Measurements from ENCODE around the gene SPINK6.

The SPINK6 gene, protein sequence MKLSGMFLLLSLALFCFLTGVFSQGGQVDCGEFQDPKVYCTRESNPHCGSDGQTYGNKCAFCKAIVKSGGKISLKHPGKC

DNA sequence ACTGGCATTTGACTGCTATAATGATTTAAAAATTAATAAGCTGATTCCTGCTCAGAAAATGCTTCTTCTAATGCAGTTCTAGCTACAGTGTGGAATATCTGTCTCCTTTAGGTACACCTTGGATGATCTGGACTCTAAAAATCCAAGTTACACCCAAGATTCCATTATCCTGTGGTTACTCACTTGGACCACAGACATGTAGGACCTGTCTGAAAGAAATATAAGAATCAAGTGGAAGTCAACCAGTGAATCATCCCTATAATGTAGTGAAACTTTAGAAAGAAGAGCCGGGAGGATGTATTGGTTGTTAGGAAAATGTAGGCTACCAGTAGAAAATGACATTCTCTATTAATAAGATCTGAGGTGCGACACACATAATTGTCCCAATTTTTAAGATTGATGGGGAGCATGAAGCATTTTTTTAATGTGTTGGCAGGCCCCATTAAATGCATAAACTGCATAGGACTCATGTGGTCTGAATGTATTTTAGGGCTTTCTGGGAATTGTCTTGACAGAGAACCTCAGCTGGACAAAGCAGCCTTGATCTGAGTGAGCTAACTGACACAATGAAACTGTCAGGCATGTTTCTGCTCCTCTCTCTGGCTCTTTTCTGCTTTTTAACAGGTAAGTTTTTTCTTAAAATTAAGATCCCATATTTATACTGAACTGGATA lies at the start of gene SPINK6:
SPINK6 (plus strand) TSS at position 512 of the 673 bp plus-strand sequence; CDS start at position 567, 55 bp downstream.
- no peak for FAIRE-seq
- DNase-seq (ENCODE audit: low spot score) = peak; percentile 21

DNA sequence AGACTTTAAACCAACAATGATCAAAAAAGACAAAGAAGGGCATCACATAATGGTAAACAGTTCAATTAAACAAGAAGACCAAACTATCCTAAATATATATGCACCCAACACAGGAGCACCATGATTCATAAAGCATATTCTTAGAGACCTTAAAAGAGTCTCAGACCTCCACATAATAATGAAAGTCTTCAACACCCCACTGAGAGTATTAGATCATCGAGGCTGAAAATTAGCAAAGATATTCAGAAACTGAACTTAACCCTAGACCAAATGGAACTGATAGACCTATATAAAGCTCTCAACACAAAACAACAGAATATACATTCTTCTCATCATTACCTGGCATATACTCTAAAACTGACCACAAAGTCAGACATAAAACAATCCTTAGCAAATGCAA lies 46.2 kb upstream of the SPINK6 start:
- no peak for FAIRE-seq
- DNase-seq (ENCODE audit: low spot score) = no peak

DNA sequence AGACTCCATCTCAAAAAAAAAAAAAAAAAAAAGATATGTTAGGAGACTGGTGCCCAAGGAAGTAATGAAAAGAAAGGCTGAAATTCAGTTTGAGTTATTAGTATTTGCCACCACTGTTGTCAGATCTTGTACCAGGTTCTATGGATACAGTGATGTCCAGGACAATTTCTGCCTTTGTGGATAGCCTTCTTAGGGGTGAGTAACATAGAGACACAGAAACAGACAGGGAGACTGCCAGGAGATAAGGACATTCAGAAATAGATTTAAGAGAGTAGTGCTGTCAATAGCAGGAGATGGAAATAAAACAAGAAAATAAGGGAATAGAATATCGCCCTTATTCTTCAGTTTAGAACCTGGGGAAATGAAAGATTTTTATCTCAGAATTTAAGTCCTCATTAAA lies 40.8 kb upstream of the SPINK6 start:
- FAIRE-seq (no peak), DNase-seq (ENCODE audit: low spot score) (no peak)

DNA sequence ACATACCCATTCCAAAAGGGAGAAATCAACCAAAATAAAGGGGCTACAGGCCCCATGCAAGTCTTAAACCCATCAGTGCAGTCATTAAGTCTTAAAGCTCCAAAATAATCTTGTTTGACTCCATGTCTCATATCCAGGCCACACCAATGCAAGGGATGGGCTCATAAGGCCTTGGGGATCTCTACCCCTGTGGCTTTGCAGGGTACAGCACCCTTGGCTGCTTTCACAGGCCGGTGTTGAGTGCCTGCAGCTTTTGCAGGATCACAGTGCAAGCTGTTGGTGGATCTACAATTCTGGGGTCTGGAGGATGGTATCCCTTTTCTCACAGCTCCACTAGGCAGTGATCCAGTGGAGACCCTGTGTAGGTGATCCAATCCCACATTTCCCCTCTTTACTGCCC lies 39.5 kb upstream of the SPINK6 start:
- DNase-seq (ENCODE audit: low spot score) (no peak), FAIRE-seq (no peak)

DNA sequence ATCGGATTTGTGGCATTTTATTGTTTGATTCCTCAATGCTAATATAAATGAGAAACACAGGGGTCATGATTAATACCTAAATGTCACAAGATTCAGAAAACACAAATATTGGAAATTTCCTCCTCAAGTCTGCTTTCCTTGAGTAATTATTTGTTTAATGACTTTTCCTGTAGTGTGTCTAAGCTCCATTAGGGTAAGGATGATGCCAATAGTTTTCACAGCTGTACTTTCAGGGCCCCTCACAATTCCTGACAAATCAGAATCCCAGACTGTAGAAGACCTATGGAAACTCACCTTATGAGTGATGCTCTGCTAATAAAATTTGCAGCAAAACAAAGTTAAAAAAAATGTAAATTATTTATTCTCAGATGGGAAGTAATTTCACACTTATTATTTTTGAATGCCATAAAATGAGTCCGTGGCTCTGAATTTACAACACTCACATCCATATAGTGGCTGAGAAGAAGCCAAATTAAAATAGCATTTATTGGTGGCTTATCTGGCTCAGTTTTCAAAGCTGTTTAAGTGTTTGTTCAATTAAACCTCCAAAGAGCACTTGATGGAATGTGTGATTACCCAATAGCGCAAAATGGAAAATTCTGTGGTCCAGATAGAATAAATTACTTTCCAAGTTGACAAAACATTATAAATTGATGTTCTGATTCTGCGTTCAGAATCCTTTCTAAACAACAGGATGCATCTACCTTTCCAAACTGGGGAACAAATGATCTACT lies 36.1 kb upstream of the SPINK6 start:
- DNase-seq (ENCODE audit: low spot score) (no peak), FAIRE-seq (no peak)

DNA sequence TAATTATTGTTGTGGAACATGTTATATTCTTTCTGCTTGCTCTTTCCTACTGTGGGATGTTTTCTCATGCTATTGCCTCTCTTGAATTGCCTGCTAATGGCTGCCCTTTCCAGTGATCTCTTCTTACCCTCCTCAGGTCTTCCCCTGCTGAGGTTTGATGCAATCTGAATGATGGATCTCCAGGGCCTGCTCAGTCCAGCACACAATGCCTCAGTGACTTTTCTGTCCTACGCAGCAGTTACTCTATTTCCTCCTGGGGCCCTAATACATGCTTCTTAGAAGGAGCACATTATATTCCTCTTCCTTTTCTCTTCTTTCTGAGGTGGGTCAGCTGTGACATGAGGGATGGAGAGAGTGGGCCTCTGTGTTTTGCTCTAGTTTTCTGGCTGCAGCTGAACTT lies 34.6 kb upstream of the SPINK6 start, which contains the start of gene SPINK14:
SPINK14 (plus strand) TSS at position 301 of the 400 bp plus-strand sequence. CDS start 1,187 bp downstream, outside the sequence.
- DNase-seq (ENCODE audit: low spot score) (no peak), FAIRE-seq (no peak)

DNA sequence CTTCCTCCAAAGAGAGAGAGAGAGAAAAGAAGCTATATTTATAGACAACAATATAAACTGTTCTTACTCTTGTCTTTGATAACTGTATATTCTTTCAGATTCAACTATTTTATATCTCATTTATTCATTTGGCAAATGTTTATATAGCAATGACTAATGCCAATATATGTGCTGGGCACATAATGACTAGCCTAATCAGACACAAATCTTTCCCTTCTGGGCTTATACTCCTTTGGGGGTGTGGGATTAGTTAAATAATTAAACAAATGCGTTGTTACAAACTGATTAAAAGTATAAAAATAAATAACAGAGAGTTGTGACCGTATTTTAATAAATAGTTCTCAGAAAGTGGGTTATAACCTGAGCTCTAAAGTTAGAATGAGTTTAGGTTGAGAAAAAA lies 30.5 kb upstream of the SPINK6 start:
- no peak for DNase-seq (ENCODE audit: low spot score)
- no peak for FAIRE-seq

DNA sequence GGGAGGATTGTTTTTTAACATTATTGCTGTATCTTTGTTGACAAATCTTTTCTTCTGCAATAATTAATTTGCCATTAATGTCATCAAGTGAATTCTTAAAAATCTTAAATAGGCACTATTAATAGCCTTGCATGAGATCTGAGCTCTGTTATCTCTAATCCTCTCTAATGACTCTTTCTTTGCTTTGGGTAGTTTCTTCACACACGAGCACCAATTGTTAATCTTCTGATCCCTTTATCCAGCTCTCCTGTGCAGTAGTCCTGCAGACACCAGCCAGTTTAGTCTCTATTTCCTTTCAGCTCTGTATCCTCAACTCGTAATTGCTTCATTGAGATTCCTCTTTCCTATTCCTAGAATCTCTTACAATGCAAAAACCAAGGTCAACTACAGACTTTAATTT lies 26.4 kb upstream of the SPINK6 start:
- FAIRE-seq = no peak

DNA sequence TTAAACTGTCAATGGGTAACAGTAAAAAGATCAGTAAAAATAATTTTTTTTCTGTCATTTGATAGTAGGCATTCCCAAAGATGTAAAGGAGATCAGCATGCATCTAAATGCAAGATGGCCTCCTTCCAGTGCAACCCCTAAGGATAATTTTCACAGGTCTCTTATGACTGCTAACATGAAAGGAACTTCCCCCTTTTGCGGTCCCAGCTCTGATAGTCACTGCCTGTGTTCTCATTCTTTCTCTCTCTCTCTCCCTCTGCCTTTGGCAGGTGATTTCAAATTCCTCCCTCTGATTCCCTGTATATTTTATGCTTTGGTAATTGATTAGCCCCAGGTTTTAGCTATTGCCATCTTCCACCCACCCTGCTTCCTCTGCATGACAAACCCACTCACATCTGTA lies 25.6 kb upstream of the SPINK6 start:
- no peak for DNase-seq (ENCODE audit: low spot score)
- FAIRE-seq = no peak

More for the DNA sequence above, 26.4 kb upstream of the SPINK6 start:
- no peak for DNase-seq (ENCODE audit: low spot score)

DNA sequence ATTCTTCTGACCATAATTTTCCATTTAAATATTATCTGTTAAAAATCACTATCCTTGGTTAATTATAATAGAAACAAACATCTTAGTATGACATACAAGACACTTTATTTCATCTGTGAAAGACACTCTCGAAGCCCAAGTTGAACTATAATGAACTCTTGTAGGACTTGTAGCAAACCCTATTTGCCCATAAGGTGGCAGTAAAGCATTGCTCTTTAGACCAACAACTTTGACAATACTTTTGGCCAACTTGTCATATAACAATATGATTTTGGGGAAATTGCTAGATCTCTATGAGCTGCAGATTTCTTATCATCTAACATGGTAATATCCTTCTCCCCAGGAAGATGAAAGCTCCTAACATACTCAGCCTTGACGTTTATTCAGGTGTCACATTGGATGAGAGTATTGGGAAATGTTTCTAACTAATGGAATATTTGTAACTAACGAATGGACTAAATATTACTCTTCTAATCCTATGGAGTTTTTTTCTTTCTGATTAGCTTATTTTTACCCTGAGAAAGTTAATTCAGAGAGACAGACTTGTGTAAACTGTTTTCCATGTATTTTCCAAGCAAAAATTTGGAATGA lies 23.5 kb upstream of the SPINK6 start:
- DNase-seq (ENCODE audit: low spot score) (peak; percentile 13), FAIRE-seq (peak; percentile 74)

DNA sequence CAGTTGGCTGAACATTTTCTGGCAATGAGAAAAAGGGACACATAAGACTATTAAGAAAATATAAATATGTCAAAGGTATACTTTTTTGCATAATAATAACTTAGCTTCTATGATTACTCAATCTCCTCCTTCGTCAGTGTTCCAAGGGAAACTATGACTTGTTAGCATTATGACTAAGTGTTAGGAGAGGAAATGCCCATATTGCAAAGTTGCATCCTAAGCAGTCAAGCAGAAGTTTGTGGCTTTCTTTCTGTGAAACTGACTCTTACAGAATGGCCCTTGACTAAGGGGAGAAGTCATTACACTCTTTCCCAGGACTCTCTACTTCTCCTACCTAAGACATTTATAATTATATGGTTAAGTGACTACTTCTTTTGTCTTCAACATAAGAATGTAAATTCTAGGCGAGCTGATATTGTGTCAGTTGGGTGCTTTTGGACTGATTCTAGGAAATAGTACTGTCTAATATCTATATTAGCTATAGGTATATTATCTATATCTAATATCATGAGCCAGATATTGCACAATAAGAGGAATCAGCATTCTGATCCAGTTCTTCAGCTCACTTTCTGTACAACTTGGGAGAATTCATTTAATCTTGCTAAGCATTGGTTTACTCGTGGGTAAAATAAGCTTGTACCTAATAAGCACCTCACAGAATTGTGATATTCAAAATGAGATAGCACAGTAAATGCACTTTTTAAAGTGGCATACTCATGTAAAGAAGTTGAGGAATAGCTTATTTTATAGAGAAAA lies 16.4 kb upstream of the SPINK6 start:
- FAIRE-seq (no peak), DNase-seq (ENCODE audit: low spot score) (no peak)

DNA sequence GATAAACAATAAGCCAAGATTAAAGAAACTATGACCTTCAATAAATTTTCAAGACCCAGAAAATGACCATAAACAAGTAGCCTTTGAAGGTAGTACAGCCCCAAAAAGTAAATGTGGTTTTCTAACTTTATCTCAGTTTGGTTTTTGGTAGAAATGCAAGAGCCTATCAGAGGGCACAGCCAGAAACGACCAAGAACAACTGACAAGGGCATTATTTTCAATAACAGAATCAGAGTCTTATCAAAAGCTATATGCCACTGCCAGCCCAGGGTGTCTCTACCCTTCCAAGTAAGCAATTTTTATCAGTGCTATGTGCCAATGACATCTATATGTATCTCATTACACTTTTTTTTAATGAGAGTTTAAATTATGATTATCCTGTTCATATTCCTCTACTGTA lies 11.8 kb upstream of the SPINK6 start:
- no peak for FAIRE-seq
- DNase-seq (ENCODE audit: low spot score) = no peak

DNA sequence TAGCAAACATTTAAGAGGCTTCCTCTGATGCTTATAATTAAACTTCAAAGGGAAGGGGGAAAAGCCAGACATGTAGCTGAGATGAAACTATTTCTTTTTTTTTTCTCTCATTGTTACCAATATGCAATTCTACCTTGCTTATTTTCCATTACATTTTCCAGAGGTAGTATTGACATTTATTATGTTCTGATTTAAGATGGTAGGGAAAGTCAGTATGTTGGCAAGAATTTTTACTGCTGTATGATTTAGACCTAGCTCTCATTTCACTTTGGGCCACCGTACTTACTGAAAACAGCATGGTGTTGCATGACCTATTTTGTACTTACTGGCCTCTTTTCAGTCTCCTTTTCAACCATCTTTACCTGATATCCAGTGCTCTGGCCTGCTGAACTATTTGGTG lies 9.6 kb upstream of the SPINK6 start:
- DNase-seq (ENCODE audit: low spot score) (no peak), FAIRE-seq (no peak)

DNA sequence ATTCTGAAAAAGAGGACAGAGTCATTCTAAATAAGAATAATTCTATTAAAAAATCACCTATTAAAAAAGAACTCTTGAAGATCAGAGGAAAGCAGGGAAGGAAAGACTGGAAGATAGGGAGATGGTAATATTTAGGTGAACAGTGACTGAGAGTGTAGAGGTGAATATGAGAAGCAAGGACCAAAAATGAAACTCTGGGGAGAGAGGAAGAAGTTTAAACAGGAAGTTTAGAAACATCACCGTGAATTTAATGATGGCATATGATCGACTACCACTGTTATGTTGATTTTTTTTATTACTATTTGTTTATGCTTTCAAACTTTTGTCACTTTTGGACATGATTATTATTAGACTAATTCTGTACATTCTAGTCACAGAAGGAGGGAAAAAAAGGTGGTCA lies 1.7 kb upstream of the SPINK6 start:
- no peak for DNase-seq (ENCODE audit: low spot score)
- no peak for FAIRE-seq

DNA sequence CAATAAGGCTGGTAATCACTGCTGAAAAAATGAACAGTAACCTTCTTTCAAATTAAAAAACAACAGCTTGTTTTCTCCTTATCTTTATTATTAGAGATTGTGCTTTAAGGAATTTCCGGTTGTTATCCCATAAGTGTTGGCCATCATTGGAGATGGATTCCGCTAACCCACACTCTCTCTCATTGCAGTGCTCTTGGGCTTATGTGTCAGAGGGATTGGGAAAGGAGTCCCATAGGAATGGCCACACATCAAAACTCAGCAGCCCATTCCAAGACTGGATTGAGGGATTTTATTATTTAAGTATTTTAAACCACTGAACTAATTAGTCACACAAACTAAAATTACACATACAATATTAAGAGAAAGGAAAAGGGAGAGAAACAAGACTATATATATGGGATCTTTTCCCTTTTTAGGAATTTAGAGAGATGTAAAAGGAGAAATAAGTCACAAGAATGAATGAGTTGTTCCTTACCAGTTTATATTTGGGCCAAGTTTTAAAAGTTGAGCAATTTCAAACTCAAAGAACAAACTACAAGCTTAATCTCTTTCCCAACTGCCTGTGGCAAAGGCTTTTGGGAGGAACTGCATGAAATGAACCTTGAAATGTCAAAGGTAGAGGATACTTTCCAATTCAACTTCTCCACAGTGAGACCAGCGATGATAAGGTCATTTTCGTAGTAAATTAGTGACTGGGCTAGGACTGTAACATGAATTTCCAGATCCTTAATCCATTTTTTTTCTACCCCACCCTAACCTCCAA lies 2.4 kb downstream of the SPINK6 start:
- DNase-seq (ENCODE audit: low spot score) (no peak), FAIRE-seq (no peak)

DNA sequence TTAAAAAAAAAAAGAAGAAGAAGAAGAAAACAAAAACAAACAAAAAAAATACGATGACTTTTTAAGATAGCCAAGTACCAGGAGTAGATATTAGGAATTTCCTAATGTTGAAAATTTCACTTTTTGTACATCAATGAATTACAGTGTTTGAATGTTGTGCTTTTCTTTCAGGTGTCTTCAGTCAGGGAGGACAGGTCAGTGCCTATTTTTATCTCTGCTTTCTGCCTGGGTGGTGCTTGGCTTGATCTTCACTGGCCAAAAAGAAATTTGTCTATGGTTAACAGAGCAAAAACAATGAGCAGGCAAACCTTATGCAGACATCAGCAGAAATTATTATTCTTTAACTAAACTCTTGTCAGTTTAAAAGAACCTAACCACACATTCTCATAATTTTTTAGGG lies 3.0 kb downstream of the SPINK6 start:
- FAIRE-seq (no peak), DNase-seq (ENCODE audit: low spot score) (no peak)

DNA sequence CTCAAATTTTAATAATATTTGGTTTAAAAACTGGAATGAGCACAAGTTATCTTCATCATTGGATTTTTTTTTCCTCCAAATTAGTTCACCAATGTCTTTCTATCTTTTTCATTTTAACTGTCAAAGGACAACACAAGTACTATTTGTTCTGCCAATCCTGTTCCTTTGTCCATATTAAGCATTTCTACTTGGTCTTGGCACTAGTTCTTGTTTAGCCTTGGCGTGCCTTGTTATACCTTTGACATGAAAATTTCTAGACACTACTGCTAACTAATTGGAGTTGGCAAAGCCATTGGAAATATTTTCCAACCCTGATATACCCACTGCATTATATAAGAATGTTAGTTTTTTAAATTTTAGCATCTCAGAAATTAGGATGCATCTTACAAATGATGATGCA lies 3.8 kb downstream of the SPINK6 start:
- DNase-seq (ENCODE audit: low spot score) (no peak), FAIRE-seq (no peak)

DNA sequence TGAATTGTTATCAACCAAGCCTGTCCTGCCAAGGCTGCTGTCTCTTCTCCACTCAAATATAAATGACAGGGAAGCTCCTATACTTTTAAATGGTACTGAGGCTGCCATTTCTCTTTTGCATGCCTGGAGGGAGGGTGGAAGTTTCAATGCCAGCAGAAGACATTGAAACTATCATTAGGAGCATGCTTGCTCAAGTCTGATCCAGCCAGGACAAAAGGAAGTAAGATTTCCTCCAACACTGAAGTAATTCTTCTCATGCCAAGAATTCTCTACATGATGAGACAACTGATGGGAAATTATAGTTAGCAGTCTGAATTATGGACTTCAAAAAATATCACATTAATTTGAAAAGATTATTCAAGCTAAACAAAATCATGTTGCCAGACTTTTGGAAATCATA lies 5.4 kb downstream of the SPINK6 start:
- FAIRE-seq = peak; percentile 37
- no peak for DNase-seq (ENCODE audit: low spot score)

DNA sequence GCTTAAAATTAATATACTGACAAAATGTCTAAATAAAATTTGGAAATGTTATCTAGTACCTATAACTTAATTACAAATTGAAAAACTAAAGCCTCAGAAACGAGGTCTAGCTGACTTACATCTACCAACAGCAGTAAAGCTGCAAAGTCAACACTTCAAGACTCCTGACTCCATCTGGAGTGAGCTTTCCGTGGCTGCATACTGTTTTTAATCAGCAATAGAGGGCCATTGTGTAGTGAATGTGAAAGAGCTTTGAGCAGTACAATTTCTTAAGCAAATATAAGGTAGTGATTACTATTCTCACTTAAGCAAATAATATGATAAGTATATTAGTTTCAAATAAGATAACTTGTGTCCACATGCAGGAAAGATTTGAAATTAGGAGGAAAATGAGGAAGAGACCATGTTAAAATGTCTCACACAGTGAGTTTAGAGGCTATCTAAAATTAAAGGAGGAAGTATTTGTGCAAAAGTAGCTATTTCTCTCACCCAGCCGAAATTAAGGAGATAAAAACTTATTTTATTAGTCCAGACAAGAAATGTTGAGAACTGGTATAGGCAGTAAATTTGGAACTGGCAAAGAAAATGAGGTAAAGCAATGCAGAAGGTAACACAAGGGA lies 6.4 kb downstream of the SPINK6 start:
- no peak for FAIRE-seq
- DNase-seq (ENCODE audit: low spot score) = no peak

DNA sequence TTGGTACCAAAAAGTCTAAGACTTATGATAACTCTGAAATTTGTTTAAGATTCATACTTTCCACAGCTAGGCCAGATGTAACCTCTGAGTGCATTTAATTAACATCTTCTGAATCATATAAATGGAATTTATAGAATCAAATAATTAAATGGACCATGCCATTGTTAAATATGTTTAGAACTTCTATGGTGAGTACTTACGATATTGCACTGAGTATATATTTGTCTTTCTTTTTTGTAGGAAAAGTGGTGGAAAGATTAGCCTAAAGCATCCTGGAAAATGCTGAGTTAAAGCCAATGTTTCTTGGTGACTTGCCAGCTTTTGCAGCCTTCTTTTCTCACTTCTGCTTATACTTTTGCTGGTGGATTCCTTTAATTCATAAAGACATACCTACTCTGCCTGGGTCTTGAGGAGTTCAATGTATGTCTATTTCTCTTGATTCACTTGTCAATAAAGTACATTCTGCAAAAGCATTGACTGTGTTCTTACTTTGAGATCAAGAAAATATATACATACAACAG lies 11.9 kb downstream of the SPINK6 start:
- no peak for FAIRE-seq

More for the DNA sequence above, 11.9 kb downstream of the SPINK6 start:
- DNase-seq (ENCODE audit: low spot score) = no peak

All from urothelium cell line (cell line).